IMR-90 (cell line): Measurements from ENCODE around the gene BCL2. TPM values are rescaled to one million over a fixed set of nuclear protein-coding genes. Genes with fewer than 3 reads are reported as not detected.

Experiments
- ATAC-seq: fragments of 200-7000 bp; cut with Tn5 transposase; 2 replicates; pipeline ENCODE4 v1.9.1; 2020; ENCODE audit warnings: low read depth, mild to moderate bottlenecking, moderate library complexity
- BruUV-seq: library from RNA; stranded (reverse); fragments of 400-500 nt; replicated peaks from 2 replicates; lab custom pipeline; 2021; lab: Mats Ljungman, UMichigan
- CTCF ChIA-PET: fragments of 300-600 bp; formaldehyde crosslinking; extraction: SDS; loops from one replicate; lab custom pipeline; 2021; ENCODE audit warnings: antibody characterized with exemption; lab: Yijun Ruan, JAX
- POLR2A ChIA-PET: fragments of 300-600 bp; sonication (Branson Sonifier 250); formaldehyde crosslinking; loops from one replicate; lab custom pipeline; 2022; ENCODE audit warnings: antibody characterized with exemption; ENCODE audit not compliant: unreplicated experiment; lab: Charles Lee
- DNase-seq: peaks from one replicate; pipeline ENCODE4 v3.0.0; 2013
- H2AFZ ChIP-seq: replicated peaks from 2 replicates; pipeline ENCODE3; 2013; ENCODE audit warnings: low read length, mild to moderate bottlenecking; ENCODE audit not compliant: poor library complexity
- H2AK5ac ChIP-seq: 2 replicates; pipeline ENCODE4 v1.6.1; 2013; ENCODE audit warnings: low read depth, low read length, inconsistent platforms
- H2AK9ac ChIP-seq: replicated peaks from 2 replicates; pipeline ENCODE3; 2013; ENCODE audit warnings: mild to moderate bottlenecking, low read depth, low read length, moderate library complexity; ENCODE audit not compliant: poor library complexity
- H2BK120ac ChIP-seq: 2 replicates; pipeline ENCODE4 v1.6.1; 2013; ENCODE audit warnings: low read depth, low read length, inconsistent platforms
- H2BK15ac ChIP-seq: 3 replicates; pipeline ENCODE4 v1.6.1; 2013; ENCODE audit warnings: low read depth, low read length, inconsistent platforms
- H2BK20ac ChIP-seq: 2 replicates; pipeline ENCODE4 v1.6.1; 2013; ENCODE audit warnings: low read depth, mild to moderate bottlenecking, inconsistent platforms, low read length, moderate library complexity
- H2BK5ac ChIP-seq: 2 replicates; pipeline ENCODE4 v1.6.1; 2013; ENCODE audit warnings: mild to moderate bottlenecking, low read depth, low read length, inconsistent platforms; ENCODE audit not compliant: poor library complexity, severe bottlenecking
- H3K14ac ChIP-seq: replicated peaks from 2 replicates; pipeline ENCODE4 v1.6.1; 2013; ENCODE audit warnings: low read depth, low read length, inconsistent platforms
- H3K18ac ChIP-seq: 2 replicates; pipeline ENCODE4 v1.6.1; 2013; ENCODE audit warnings: low read depth, low read length, control low read depth
- H3K23ac ChIP-seq: 2 replicates; pipeline ENCODE4 v1.6.1; 2013; ENCODE audit warnings: low read depth, low read length, inconsistent platforms
- H3K27ac ChIP-seq: 2 replicates; pipeline ENCODE4 v1.5.1; 2013; ENCODE audit warnings: mild to moderate bottlenecking, control low read depth, low read length; ENCODE audit not compliant: insufficient read depth
- H3K27me3 ChIP-seq: 2 replicates; pipeline ENCODE4 v1.6.1; 2013; ENCODE audit warnings: low read length; ENCODE audit not compliant: control insufficient read depth, insufficient read depth
- H3K36me3 ChIP-seq: 2 replicates; pipeline ENCODE4 v1.6.1; 2013; ENCODE audit warnings: low read length, mixed read lengths; ENCODE audit not compliant: control insufficient read depth, insufficient read depth
- H3K4ac ChIP-seq: 2 replicates; pipeline ENCODE4 v1.6.1; 2013; ENCODE audit warnings: low read depth, low read length, inconsistent platforms
- H3K4me1 ChIP-seq: 2 replicates; pipeline ENCODE4 v1.6.1; 2013; ENCODE audit warnings: low read length, mixed read lengths; ENCODE audit not compliant: control insufficient read depth, insufficient read depth
- H3K4me2 ChIP-seq: 2 replicates; pipeline ENCODE4 v1.6.1; 2013; ENCODE audit warnings: low read depth, mild to moderate bottlenecking, control low read depth, low read length, moderate library complexity
- H3K4me3 ChIP-seq: 2 replicates; pipeline ENCODE4 v1.5.1; 2013; ENCODE audit warnings: low read depth, mild to moderate bottlenecking, control low read depth, low read length, moderate library complexity; ENCODE audit not compliant: insufficient read depth
- H3K56ac ChIP-seq: 2 replicates; pipeline ENCODE4 v1.6.1; 2013; ENCODE audit warnings: low read length, inconsistent platforms; ENCODE audit not compliant: insufficient read depth; ENCODE audit errors: extremely low read depth
- H3K79me1 ChIP-seq, 2 experiments: 2 replicates each; pipeline ENCODE4 v1.6.1; 2013; ENCODE audit warnings: low read length in 2 of 2, inconsistent platforms in 1 of 2, low read depth in 1 of 2
- H3K9ac ChIP-seq: 2 replicates; pipeline ENCODE4 v1.6.1; 2013; ENCODE audit warnings: low read depth, low read length, control low read depth
- H3K9me1 ChIP-seq: 2 replicates; pipeline ENCODE4 v1.6.1; 2013; ENCODE audit warnings: low read length, inconsistent platforms; ENCODE audit not compliant: insufficient read depth
- H3K9me3 ChIP-seq: 2 replicates; pipeline ENCODE4 v1.6.1; 2013; ENCODE audit warnings: low read length; ENCODE audit not compliant: control insufficient read depth, insufficient read depth
- H4K20me1 ChIP-seq: 2 replicates; pipeline ENCODE4 v1.6.1; 2013; ENCODE audit warnings: low read length, inconsistent platforms; ENCODE audit not compliant: insufficient read depth
- H4K5ac ChIP-seq: 2 replicates; pipeline ENCODE4 v1.6.1; 2013; ENCODE audit warnings: mild to moderate bottlenecking, low read depth, low read length, control low read depth
- H4K8ac ChIP-seq, 2 experiments: 2 replicates each; pipeline ENCODE4 v1.6.1; 2013; ENCODE audit warnings: low read depth in 2 of 2, low read length in 2 of 2, control low read depth in 1 of 2, inconsistent platforms in 1 of 2
- H4K91ac ChIP-seq: 2 replicates; pipeline ENCODE4 v1.6.1; 2013; ENCODE audit warnings: low read depth, low read length, inconsistent platforms; ENCODE audit not compliant: insufficient read depth
- BHLHE40 ChIP-seq: fragments of 150-350 bp; IDR thresholded peaks from 2 replicates; pipeline ENCODE4 v1.6.1; 2016; ENCODE audit warnings: mild to moderate bottlenecking, low read depth, low read length
- CEBPB ChIP-seq: IDR thresholded peaks from 2 replicates; pipeline ENCODE4 v1.6.1; 2012; ENCODE audit warnings: low read depth, low read length, improper control_type of control experiment
- CHD1 ChIP-seq: IDR thresholded peaks from 2 replicates; pipeline ENCODE4 v1.6.1; 2012; ENCODE audit warnings: low read depth, low read length, improper control_type of control experiment
- FOS ChIP-seq: fragments of 150-350 bp; IDR thresholded peaks from 2 replicates; pipeline ENCODE4 v1.6.1; 2016; ENCODE audit warnings: low read depth, low read length
- MAFK ChIP-seq: IDR thresholded peaks from 2 replicates; pipeline ENCODE4 v1.6.1; 2012; ENCODE audit warnings: low read depth, low read length, improper control_type of control experiment
- MAZ ChIP-seq: IDR thresholded peaks from 2 replicates; pipeline ENCODE4 v1.6.1; 2012; ENCODE audit warnings: low read depth, mild to moderate bottlenecking, low read length, improper control_type of control experiment, moderate library complexity, borderline replicate concordance
- MXI1 ChIP-seq: IDR thresholded peaks from 2 replicates; pipeline ENCODE4 v1.6.1; 2012; ENCODE audit warnings: low read depth, mild to moderate bottlenecking, low read length, moderate library complexity, borderline replicate concordance
- NFE2L2 ChIP-seq: fragments of 150-350 bp; IDR thresholded peaks from 2 replicates; pipeline ENCODE4 v1.6.1; 2016; ENCODE audit warnings: low read depth, mild to moderate bottlenecking, low read length
- POLR2A ChIP-seq: IDR thresholded peaks from 2 replicates; pipeline ENCODE4 v1.6.1; 2012; ENCODE audit warnings: mild to moderate bottlenecking, low read depth, low read length
- RAD21 ChIP-seq: IDR thresholded peaks from 2 replicates; pipeline ENCODE4 v1.6.1; 2012; ENCODE audit warnings: low read length, improper control_type of control experiment
- RCOR1 ChIP-seq: IDR thresholded peaks from 2 replicates; pipeline ENCODE4 v1.6.1; 2012; ENCODE audit warnings: mild to moderate bottlenecking, low read length, improper control_type of control experiment; ENCODE audit not compliant: insufficient replicate concordance
- RFX5 ChIP-seq: IDR thresholded peaks from 2 replicates; pipeline ENCODE4 v1.8.0; 2012; ENCODE audit warnings: low read depth, mild to moderate bottlenecking, low read length, moderate library complexity
- SMC3 ChIP-seq: fragments of 150-350 bp; IDR thresholded peaks from 2 replicates; pipeline ENCODE4 v1.6.1; 2016; ENCODE audit warnings: low read depth, mild to moderate bottlenecking, antibody characterized with exemption, low read length, moderate library complexity
- WGBS, 2 experiments: methylation state at CpG; one replicate each; pipeline versions ENCODE4 v1.1.5 to v1.1.7; 2013; ENCODE audit warnings: missing lambda C conversion rate in 2 of 2; ENCODE audit not compliant: insufficient read length in 1 of 2; ENCODE audit errors: extremely low coverage in 2 of 2; 5-methylcytosine and 5-hydroxymethylcytosine counted together
- dilution Hi-C: fragments of 300-500 bp; cut with HindIII; formaldehyde crosslinking; loops from one replicate; pipeline ENCODE4 v1.14.3; 2018; ENCODE audit warnings: low sequenced_read_pairs; ENCODE audit not compliant: unreplicated experiment
- in situ Hi-C: fragments of 300-500 bp; cut with MboI; formaldehyde crosslinking; loops from 3 replicates; pipeline ENCODE4 v1.14.3; 2019; ENCODE audit warnings: low sequenced_read_pairs, inconsistent platforms, mixed read lengths
- intact Hi-C: fragments of 100-400 bp; cut with micrococcal nuclease; formaldehyde crosslinking; loops from 2 replicates; pipeline ENCODE4 v1.10.0; 2022
- polyA plus RNA-seq, 3 experiments: library from polyadenylated mRNA; depleted of rRNA; stranded (reverse); fragments of >200 nt; gene quantifications; 2 replicates each; pipeline ENCODE4 v1.2.3, GENCODE V29; 2012; ENCODE audit warnings: low replicate concordance in 1 of 3
- total RNA-seq: library from RNA; depleted of rRNA; stranded (reverse); fragments of >200 nt; gene quantifications from 2 replicates; pipeline ENCODE4 v1.2.3, GENCODE V29; 2012
- TF ChIP-seq, protein P1 (sequence below): conservative IDR thresholded peaks from 2 replicates; pipeline ENCODE4 v1.5.1; 2012; ENCODE audit warnings: mild to moderate bottlenecking, low read depth, low read length, improper control_type of control experiment
- TF ChIP-seq, protein P2 (sequence below): fragments of 150-350 bp; IDR thresholded peaks from 2 replicates; pipeline ENCODE4 v1.6.1; 2017; ENCODE audit warnings: mild to moderate bottlenecking, antibody characterized with exemption, low read length, low read depth

Gene BCL2
- total and polyA plus RNA-seq, 2 of the 4 experiments (the other 2 are of a cell fraction) = 0.24 to 0.54 TPM

DNA sequence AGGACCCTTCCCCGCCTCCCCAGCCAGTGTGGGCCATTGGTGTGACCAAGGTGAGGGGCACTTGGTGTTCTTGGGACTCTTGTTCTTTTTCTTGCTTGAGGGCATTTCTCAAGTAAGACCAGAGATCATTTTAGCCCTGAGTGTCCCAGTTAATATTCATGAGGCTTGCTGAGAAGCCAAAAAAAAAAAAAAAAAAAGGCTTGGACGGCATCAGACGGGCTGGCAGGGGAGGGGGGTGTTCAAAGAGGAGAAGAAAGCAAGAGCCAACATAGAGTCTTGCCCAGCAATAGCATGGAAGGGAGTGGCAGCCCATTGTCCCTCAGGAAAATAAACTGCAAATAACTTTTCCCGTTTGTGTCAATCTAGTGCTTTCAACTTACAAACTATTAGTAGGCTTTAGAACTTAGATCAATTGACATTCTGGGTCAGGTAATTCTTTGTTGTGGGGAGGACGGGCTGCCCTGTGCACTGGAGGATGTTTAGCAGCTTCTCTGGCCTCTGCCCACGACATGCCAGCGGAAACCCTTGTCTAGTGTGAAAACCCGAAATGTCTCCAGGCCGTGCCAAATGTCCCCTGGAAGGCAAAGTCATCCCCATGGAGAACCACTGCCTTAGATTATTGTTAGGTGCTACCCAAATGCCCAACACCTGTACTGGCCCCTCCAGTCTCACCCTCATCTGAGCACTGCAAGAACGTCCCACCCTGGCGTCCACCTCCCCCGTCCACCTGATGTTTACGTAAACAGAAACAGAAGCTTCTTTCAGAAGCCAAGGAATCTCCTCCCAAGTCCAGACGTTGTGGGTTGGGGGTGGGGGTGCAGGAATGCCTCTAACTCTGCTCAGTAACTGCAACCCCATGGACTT, 163.4 kb downstream of the BCL2 start:
- BruUV-seq = no TSS peak
- Histone ChIP-seq H2BK20ac (no peak overlapping the region), H2AFZ (no peak overlapping the region), H3K79me1 (no peaks in the 10 kb centered on the region), H3K23ac (no peak overlapping the region), H4K20me1 (no peaks in the 10 kb centered on the region; the same call in 1 of the 2 replicates), H3K56ac (no peak overlapping the region), H3K4me1 (no peaks in the 10 kb centered on the region), H3K27me3 (peaks cover 18% of the 10 kb centered on the region), H3K4me2 (no peak overlapping the region), H4K91ac (no peak overlapping the region), H2BK15ac (no peak overlapping the region), H4K8ac (no peak overlapping the region), H3K9ac (no peak overlapping the region), H3K9me1 (no peaks in the 10 kb centered on the region; the same call in 1 of the 2 replicates), H3K14ac (no peak overlapping the region), H2BK120ac (no peak overlapping the region), H4K5ac (no peak overlapping the region), H3K4me3 (no peak overlapping the region), H3K18ac (no peak overlapping the region), H2AK5ac (no peak overlapping the region), H3K4ac (no peak overlapping the region), H2BK5ac (no peak overlapping the region), H3K36me3 (no peaks in the 10 kb centered on the region), H3K9me3 (no peaks in the 10 kb centered on the region), H3K27ac (no peak overlapping the region), H2AK9ac (no peak overlapping the region)
- intact Hi-C loops = no loop called here
- CTCF ChIA-PET = no interaction called here
- POLR2A ChIA-PET = no interaction called here
- WGBS, 2 experiments = no CpG with 5 or more reads among the region's 14 CpGs
- dilution Hi-C loops = no loop called here
- DNase-seq = no peak
- in situ Hi-C loops = no loop called here
- ATAC-seq = no peak
- TF ChIP-seq RAD21 (no peak), RCOR1 (no peak), CEBPB (no peak), FOS (no peak), NFE2L2 (no peak), POLR2A (no peak), CHD1 (no peak), RFX5 (no peak), MAFK (no peak), SMC3 (no peak), MXI1 (no peak), MAZ (no peak), BHLHE40 (no peak)
- TF ChIP-seq, protein P1, sequence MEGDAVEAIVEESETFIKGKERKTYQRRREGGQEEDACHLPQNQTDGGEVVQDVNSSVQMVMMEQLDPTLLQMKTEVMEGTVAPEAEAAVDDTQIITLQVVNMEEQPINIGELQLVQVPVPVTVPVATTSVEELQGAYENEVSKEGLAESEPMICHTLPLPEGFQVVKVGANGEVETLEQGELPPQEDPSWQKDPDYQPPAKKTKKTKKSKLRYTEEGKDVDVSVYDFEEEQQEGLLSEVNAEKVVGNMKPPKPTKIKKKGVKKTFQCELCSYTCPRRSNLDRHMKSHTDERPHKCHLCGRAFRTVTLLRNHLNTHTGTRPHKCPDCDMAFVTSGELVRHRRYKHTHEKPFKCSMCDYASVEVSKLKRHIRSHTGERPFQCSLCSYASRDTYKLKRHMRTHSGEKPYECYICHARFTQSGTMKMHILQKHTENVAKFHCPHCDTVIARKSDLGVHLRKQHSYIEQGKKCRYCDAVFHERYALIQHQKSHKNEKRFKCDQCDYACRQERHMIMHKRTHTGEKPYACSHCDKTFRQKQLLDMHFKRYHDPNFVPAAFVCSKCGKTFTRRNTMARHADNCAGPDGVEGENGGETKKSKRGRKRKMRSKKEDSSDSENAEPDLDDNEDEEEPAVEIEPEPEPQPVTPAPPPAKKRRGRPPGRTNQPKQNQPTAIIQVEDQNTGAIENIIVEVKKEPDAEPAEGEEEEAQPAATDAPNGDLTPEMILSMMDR = no peak
- TF ChIP-seq, protein P2, sequence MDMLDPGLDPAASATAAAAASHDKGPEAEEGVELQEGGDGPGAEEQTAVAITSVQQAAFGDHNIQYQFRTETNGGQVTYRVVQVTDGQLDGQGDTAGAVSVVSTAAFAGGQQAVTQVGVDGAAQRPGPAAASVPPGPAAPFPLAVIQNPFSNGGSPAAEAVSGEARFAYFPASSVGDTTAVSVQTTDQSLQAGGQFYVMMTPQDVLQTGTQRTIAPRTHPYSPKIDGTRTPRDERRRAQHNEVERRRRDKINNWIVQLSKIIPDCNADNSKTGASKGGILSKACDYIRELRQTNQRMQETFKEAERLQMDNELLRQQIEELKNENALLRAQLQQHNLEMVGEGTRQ = no peak
